Activated naive CD4-positive, alpha-beta T cell treated with anti-CD3 and anti-CD28 coated beads, Interleukin-2, amount 50 U/mL, for 24 hours (primary cell): ENCODE measurements around the gene GCSAML.
"Not testable (repeated sequence)": the region's sequence is repeated elsewhere in the genome, so short reads cannot be mapped to it uniquely, and the experiment has no call there.

Experiments
- H3K27ac Mint-ChIP-seq: one replicate; pipeline ENCODE4 v1.8.0; 2021; ENCODE audit warnings: mild to moderate bottlenecking, mixed read lengths
- H3K27me3 Mint-ChIP-seq: one replicate; pipeline ENCODE4 v1.8.0; 2021; ENCODE audit warnings: mixed read lengths
- H3K36me3 Mint-ChIP-seq: one replicate; pipeline ENCODE4 v1.8.0; 2021; ENCODE audit warnings: mixed read lengths
- H3K4me1 Mint-ChIP-seq: one replicate; pipeline ENCODE4 v1.8.0; 2021; ENCODE audit warnings: mixed read lengths
- H3K4me3 Mint-ChIP-seq: one replicate; pipeline ENCODE4 v1.8.0; 2021; ENCODE audit warnings: mild to moderate bottlenecking, mixed read lengths
- H3K9me3 Mint-ChIP-seq: one replicate; pipeline ENCODE4 v1.8.0; 2021; ENCODE audit warnings: mixed read lengths

Gene GCSAML

GRCh38 chr1:247548769-247549182 is at the start of gene GCSAML:
Gene GCSAML, plus strand, starts transcription at chr1:247549134. Its CDS starts 58 bp downstream, at chr1:247549192.
- no peaks in the 10 kb centered on the region for H3K36me3 Mint-ChIP-seq
- H3K4me3 Mint-ChIP-seq = no peak within 1 kb of the TSS
- H3K27ac Mint-ChIP-seq = no peak within 1 kb of the TSS
- H3K4me1 Mint-ChIP-seq = peaks cover 9% of the 10 kb centered on the region
- peaks cover 17% of the 10 kb centered on the region for H3K27me3 Mint-ChIP-seq
- no peaks in the 10 kb centered on the region for H3K9me3 Mint-ChIP-seq

DNA sequence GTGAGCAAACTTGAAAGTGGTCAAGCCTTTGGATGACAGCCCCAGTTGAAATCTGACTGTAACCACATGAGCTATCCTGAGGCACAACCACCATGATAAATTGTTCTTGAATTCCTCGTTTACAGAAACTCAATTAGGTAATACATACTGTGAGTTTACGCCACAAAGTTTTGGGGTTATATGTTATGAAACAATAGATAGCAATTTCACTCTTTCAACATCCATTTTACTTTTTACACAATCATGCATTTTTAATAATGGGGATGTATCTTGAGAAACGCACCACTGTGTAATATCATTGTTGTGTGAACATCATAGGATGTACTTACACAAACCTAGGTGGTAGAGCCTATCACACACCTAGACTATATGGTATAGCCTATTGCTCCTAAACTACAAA is 48.1 kb upstream of the GCSAML start:
- no peak overlapping the region for H3K4me3 Mint-ChIP-seq
- H3K4me1 Mint-ChIP-seq = no peaks in the 10 kb centered on the region
- H3K27me3 Mint-ChIP-seq = peaks cover 2% of the 10 kb centered on the region
- no peaks in the 10 kb centered on the region for H3K36me3 Mint-ChIP-seq
- H3K27ac Mint-ChIP-seq = no peak overlapping the region
- H3K9me3 Mint-ChIP-seq = no peaks in the 10 kb centered on the region

DNA sequence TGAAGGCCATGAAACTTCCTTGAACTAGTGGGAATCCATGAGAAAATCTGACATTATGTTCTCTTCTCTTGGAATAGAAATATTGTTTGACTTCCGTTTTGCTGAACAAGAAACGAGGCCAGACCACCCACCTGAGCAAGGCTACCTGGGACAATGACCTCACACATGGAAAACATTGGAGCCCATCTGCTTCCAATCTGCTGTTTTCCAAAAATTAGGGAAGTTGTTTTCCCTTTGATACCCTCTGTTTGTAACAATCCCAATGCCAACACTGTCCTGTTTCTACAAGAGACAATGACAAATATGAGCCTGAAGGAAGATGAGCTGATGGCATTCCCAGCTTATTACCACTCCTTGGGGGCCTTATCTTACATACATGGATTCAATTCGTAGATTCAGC is 42.1 kb upstream of the GCSAML start:
- no peaks in the 10 kb centered on the region for H3K36me3 Mint-ChIP-seq
- H3K4me3 Mint-ChIP-seq = no peak overlapping the region
- H3K27ac Mint-ChIP-seq = no peak overlapping the region
- H3K27me3 Mint-ChIP-seq = no peaks in the 10 kb centered on the region
- H3K4me1 Mint-ChIP-seq = no peaks in the 10 kb centered on the region
- no peaks in the 10 kb centered on the region for H3K9me3 Mint-ChIP-seq

GRCh38 chr1:247517795-247518612 is 30.9 kb upstream of the GCSAML start:
- Mint-ChIP-seq H3K36me3 (peaks cover 2% of the 10 kb centered on the region), H3K9me3 (no peaks in the 10 kb centered on the region), H3K27ac (no peak overlapping the region), H3K27me3 (peaks cover 14% of the 10 kb centered on the region), H3K4me1 (no peaks in the 10 kb centered on the region), H3K4me3 (no peak overlapping the region)

GRCh38 chr1:247518613-247518891 is 30.4 kb upstream of the GCSAML start:
- Mint-ChIP-seq H3K9me3 (no peaks in the 10 kb centered on the region), H3K4me3 (no peak overlapping the region), H3K4me1 (no peaks in the 10 kb centered on the region), H3K27ac (no peak overlapping the region), H3K27me3 (peaks cover 14% of the 10 kb centered on the region), H3K36me3 (peaks cover 2% of the 10 kb centered on the region)

DNA sequence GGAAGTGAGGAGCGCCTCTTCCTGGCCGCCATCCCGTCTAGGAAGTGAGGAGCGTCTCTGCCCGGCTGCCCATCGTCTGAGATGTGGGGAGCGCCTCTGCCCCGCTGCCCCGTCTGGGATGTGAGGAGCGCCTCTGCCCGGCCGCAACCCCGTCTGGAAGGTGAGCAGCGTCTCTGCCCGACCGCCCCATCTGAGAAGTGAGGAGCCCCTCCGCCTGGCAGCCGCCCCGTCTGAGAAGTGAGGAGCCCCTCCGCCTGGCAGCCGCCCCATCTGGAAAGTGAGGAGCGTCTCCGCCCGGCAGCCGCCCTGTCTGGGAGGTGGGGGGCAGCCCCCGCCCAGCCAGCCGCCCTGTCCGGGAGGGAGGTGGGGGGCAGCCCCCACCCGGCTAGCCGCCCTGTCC is 27.0 kb upstream of the GCSAML start:
- not testable (repeated sequence) for H3K9me3 Mint-ChIP-seq, H3K36me3 Mint-ChIP-seq, H3K4me1 Mint-ChIP-seq, H3K27ac Mint-ChIP-seq, H3K4me3 Mint-ChIP-seq, H3K27me3 Mint-ChIP-seq

- no peaks in the 10 kb centered on the region for H3K9me3 Mint-ChIP-seq
- H3K4me1 Mint-ChIP-seq = no peaks in the 10 kb centered on the region
- no peak overlapping the region for H3K27ac Mint-ChIP-seq
- H3K27me3 Mint-ChIP-seq = peaks cover 11% of the 10 kb centered on the region
- no peak overlapping the region for H3K4me3 Mint-ChIP-seq
- H3K36me3 Mint-ChIP-seq = no peaks in the 10 kb centered on the region
Observed at GRCh38 chr1:247528812-247529474, 20.0 kb upstream of the GCSAML start.

- no peaks in the 10 kb centered on the region for H3K9me3 Mint-ChIP-seq
Observed at GRCh38 chr1:247529771-247530355, 19.1 kb upstream of the GCSAML start.

GRCh38 chr1:247530785-247531184 is 18.1 kb upstream of the GCSAML start:
- Mint-ChIP-seq H3K4me1 (no peaks in the 10 kb centered on the region), H3K4me3 (no peak overlapping the region), H3K9me3 (no peaks in the 10 kb centered on the region), H3K36me3 (no peaks in the 10 kb centered on the region), H3K27me3 (peaks cover 8% of the 10 kb centered on the region), H3K27ac (no peak overlapping the region)

More at GRCh38 chr1:247529771-247530355, 19.1 kb upstream of the GCSAML start:
- Mint-ChIP-seq H3K27ac (no peak overlapping the region), H3K27me3 (peaks cover 8% of the 10 kb centered on the region), H3K4me1 (no peaks in the 10 kb centered on the region), H3K4me3 (no peak overlapping the region), H3K36me3 (no peaks in the 10 kb centered on the region)

GRCh38 chr1:247531937-247532336 is 17.0 kb upstream of the GCSAML start:
- no peak overlapping the region for H3K4me3 Mint-ChIP-seq
- no peaks in the 10 kb centered on the region for H3K36me3 Mint-ChIP-seq
- H3K27me3 Mint-ChIP-seq = peaks cover 8% of the 10 kb centered on the region
- no peaks in the 10 kb centered on the region for H3K9me3 Mint-ChIP-seq
- H3K27ac Mint-ChIP-seq = no peak overlapping the region
- no peaks in the 10 kb centered on the region for H3K4me1 Mint-ChIP-seq

- no peaks in the 10 kb centered on the region for H3K36me3 Mint-ChIP-seq
- no peak overlapping the region for H3K27ac Mint-ChIP-seq
- peaks cover 12% of the 10 kb centered on the region for H3K27me3 Mint-ChIP-seq
- H3K4me3 Mint-ChIP-seq = no peak overlapping the region
- H3K9me3 Mint-ChIP-seq = no peaks in the 10 kb centered on the region
- no peaks in the 10 kb centered on the region for H3K4me1 Mint-ChIP-seq
Observed at GRCh38 chr1:247535402-247535801, 13.5 kb upstream of the GCSAML start.

DNA sequence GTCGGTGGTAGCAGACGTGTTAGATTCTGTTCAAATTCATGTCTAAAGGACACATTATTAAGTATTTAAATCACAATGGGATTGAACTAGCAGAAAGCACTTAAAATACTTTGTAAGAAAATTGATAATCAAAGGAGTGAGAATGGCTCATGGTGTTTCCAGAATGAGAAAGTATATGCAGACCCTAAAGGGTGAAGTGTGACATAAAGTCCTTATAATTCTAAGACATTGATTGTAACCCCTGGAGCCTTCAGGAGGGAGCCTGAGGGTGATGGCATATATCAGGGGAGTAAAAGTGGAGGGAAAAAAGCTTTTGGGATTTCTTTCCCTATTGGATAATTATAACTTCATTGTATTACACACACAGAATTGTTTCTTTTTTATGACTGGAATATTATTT is 12.6 kb upstream of the GCSAML start, which contains the start of gene OR2C3:
OR2C3 (minus strand) TSS at position 101 of the 400 bp plus-strand sequence. CDS start 3,929 bp downstream, outside the sequence.
- H3K4me1 Mint-ChIP-seq = no peaks in the 10 kb centered on the region
- no peak within 1 kb of the TSS for H3K4me3 Mint-ChIP-seq
- H3K9me3 Mint-ChIP-seq = no peaks in the 10 kb centered on the region
- H3K27ac Mint-ChIP-seq = no peak within 1 kb of the TSS
- H3K36me3 Mint-ChIP-seq = no peaks in the 10 kb centered on the region
- H3K27me3 Mint-ChIP-seq = peaks cover 11% of the 10 kb centered on the region

DNA sequence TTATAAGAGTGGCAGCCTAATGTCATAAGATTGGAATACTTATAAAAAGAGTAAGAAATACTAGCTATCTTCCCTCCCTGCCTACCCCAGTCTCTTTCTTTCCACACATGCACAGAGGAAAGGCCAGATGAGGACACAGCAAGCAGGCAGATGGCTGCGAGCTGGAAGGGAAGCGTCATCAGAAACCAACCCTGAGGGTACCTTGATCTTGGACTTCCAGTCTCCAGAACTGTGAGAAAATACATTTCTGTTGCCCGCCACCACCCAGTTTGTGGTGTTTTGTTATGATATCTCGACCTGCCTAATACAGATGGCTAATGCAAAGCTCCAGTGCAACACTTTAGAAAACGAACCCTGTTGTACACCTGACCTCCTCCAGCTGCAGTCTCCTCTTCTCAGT is 10.4 kb upstream of the GCSAML start:
- Mint-ChIP-seq H3K27me3 (peaks cover 11% of the 10 kb centered on the region), H3K9me3 (no peaks in the 10 kb centered on the region), H3K27ac (no peak overlapping the region), H3K36me3 (no peaks in the 10 kb centered on the region), H3K4me1 (no peaks in the 10 kb centered on the region), H3K4me3 (no peak overlapping the region)

DNA sequence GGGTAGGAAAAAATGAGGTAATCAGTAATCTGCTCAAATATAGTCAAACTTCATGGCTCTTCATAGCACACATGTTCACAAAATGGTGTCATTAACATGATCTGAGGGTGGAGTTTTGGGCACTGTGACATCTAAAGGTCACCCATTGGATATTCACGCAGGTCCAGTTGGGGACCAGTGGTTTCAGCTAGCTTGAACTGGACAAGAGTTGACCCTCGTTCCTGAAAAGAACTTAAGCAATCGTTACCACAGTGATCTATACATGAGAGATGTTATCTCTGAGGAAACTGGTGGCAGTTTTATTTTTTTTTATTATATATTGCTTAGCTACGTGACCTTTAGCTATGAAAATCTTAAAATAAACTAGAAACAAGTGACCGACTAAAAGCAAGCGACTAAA is 9.7 kb upstream of the GCSAML start:
- H3K4me1 Mint-ChIP-seq = no peaks in the 10 kb centered on the region
- no peaks in the 10 kb centered on the region for H3K9me3 Mint-ChIP-seq
- no peak overlapping the region for H3K27ac Mint-ChIP-seq
- no peak overlapping the region for H3K4me3 Mint-ChIP-seq
- peaks cover 11% of the 10 kb centered on the region for H3K27me3 Mint-ChIP-seq
- H3K36me3 Mint-ChIP-seq = no peaks in the 10 kb centered on the region

DNA sequence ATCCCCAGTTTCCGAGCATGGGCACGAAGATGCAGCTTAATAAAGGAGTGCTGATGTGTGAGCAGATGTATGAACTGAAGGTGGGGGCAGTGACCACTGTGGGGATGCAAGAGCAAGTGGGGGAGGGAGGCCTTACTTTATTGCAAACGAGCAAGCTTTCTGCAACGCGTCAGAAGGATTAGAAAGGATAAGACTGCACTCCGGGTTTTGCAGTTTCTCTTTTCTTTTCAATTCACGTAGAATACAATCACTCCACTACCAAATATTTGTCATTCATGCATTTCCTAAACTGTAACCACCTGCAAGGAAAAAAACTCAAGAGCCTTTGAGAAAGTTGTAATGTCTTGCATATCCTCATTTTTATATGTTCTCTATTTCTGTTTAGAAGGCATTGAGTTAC is 8.4 kb upstream of the GCSAML start:
- H3K4me1 Mint-ChIP-seq = no peaks in the 10 kb centered on the region
- H3K27me3 Mint-ChIP-seq = peaks cover 12% of the 10 kb centered on the region
- H3K36me3 Mint-ChIP-seq = no peaks in the 10 kb centered on the region
- no peaks in the 10 kb centered on the region for H3K9me3 Mint-ChIP-seq
- H3K4me3 Mint-ChIP-seq = no peak overlapping the region
- no peak overlapping the region for H3K27ac Mint-ChIP-seq

GRCh38 chr1:247542811-247543210 is 6.1 kb upstream of the GCSAML start:
- peaks cover 15% of the 10 kb centered on the region for H3K27me3 Mint-ChIP-seq

More at GRCh38 chr1:247542811-247543210, 6.1 kb upstream of the GCSAML start:
- H3K9me3 Mint-ChIP-seq = no peaks in the 10 kb centered on the region
- no peaks in the 10 kb centered on the region for H3K36me3 Mint-ChIP-seq
- no peak overlapping the region for H3K27ac Mint-ChIP-seq
- no peak overlapping the region for H3K4me3 Mint-ChIP-seq
- no peaks in the 10 kb centered on the region for H3K4me1 Mint-ChIP-seq
